Tibial artery (tissue), 4 donors: ENCODE data around the gene ITGAV.

Source experiments
- DNase-seq, 2 donors: peaks; one replicate each; pipeline ENCODE4 v3.0.0-alpha.2; 2019
- H3K27ac ChIP-seq, 2 donors: fragments of 200-600 bp; sonication (generic) in 1 of 2; 1 replicate in 1 of 2; 2 replicates in 1 of 2; pipeline ENCODE4 v1.5.1; 2018 to 2019; ENCODE audit warnings: mild to moderate bottlenecking in 1 of 2
- H3K27me3 ChIP-seq, 2 donors: fragments of 200-600 bp; sonication (generic) in 1 of 2; one replicate each; pipeline versions ENCODE4 v1.5.1 to v1.6.0; 2016 to 2019
- H3K36me3 ChIP-seq, 3 donors: fragments of 200-600 bp; sonication (generic) in 2 of 3; one replicate each; pipeline ENCODE4 v1.5.1; 2016 to 2019; ENCODE audit warnings: mild to moderate bottlenecking in 2 of 3
- H3K4me1 ChIP-seq, 4 donors: fragments of 200-600 bp; sonication (generic) in 2 of 4; 1 replicate in 3 of 4; 2 replicates in 1 of 4; pipeline ENCODE4 v1.5.1; 2016 to 2019
- H3K4me3 ChIP-seq, 2 donors: fragments of 200-600 bp; sonication (generic) in 1 of 2; 1 replicate in 1 of 2; 2 replicates in 1 of 2; pipeline ENCODE4 v1.5.1; 2018 to 2019; ENCODE audit warnings: mild to moderate bottlenecking in 2 of 2
- H3K9me3 ChIP-seq, 3 donors: fragments of 200-600 bp; sonication (generic) in 1 of 3; one replicate each; pipeline ENCODE4 v1.5.1; 2016 to 2019
- CTCF ChIP-seq, 2 experiments: fragments of 200-600 bp in 1 of 2; fragments of 450-650 bp in 1 of 2; IDR thresholded peaks; one replicate each; pipeline ENCODE4 v1.5.1; 2017 to 2019; ENCODE audit warnings: antibody characterized with exemption in 2 of 2, mild to moderate bottlenecking in 1 of 2, moderate library complexity in 1 of 2
- intact Hi-C: fragments of 100-400 bp; cut with DNase I; formaldehyde crosslinking; loops from one replicate; pipeline ENCODE4 v1.15.0; 2023; ENCODE audit warnings: low total_unique reads

The ITGAV gene

GRCh38 chr2:186607660-186608324 lies 17.9 kb downstream of the ITGAV start:
- Histone ChIP-seq H3K36me3 (peaks cover 0 to 4% (median 2%) of the 10 kb centered on the region in 3 donors), H3K27ac (no peak overlapping the region), H3K9me3 (no peaks in the 10 kb centered on the region), H3K27me3 (no peaks in the 10 kb centered on the region), H3K4me3 (no peak overlapping the region), H3K4me1 (peaks cover 0 to 59% (median 5%) of the 10 kb centered on the region in 4 donors)
- TF ChIP-seq CTCF (IDR thresholded peaks at IDR 0.05) = no peak
- no peak for DNase-seq
- intact Hi-C loops = no loop called here

- Histone ChIP-seq H3K4me1 (peaks cover 0 to 47% (median 3%) of the 10 kb centered on the region in 4 donors), H3K9me3 (no peaks in the 10 kb centered on the region), H3K27me3 (no peaks in the 10 kb centered on the region), H3K27ac (no peak overlapping the region), H3K4me3 (no peak overlapping the region), H3K36me3 (no peaks in the 10 kb centered on the region)
- no peak for TF ChIP-seq CTCF (IDR thresholded peaks at IDR 0.05)
- DNase-seq = no peak
- intact Hi-C loops = no loop called here
Measured at GRCh38 chr2:186610785-186611184, 20.9 kb downstream of the ITGAV start.

- TF ChIP-seq CTCF (IDR thresholded peaks at IDR 0.05) = no peak
- Histone ChIP-seq H3K4me1 (peaks cover 0 to 47% (median 3%) of the 10 kb centered on the region in 4 donors), H3K27ac (no peak overlapping the region), H3K4me3 (no peak overlapping the region), H3K9me3 (no peaks in the 10 kb centered on the region), H3K36me3 (no peaks in the 10 kb centered on the region), H3K27me3 (no peaks in the 10 kb centered on the region)
- intact Hi-C loops = no loop called here
- DNase-seq = no peak
Measured at GRCh38 chr2:186611526-186611925, 21.7 kb downstream of the ITGAV start.

- no peaks in the 10 kb centered on the region for H3K9me3 ChIP-seq
- H3K4me1 ChIP-seq = peaks cover 0 to 43% (median 3%) of the 10 kb centered on the region in 4 donors
- no peak overlapping the region for H3K27ac ChIP-seq
- H3K27me3 ChIP-seq = no peaks in the 10 kb centered on the region
- H3K4me3 ChIP-seq = no peak overlapping the region
- H3K36me3 ChIP-seq = no peaks in the 10 kb centered on the region
- TF ChIP-seq CTCF (IDR thresholded peaks at IDR 0.05) = no peak
- intact Hi-C loops = no loop called here
- DNase-seq = no peak
Measured at GRCh38 chr2:186612026-186612425, 22.2 kb downstream of the ITGAV start.

GRCh38 chr2:186612555-186613440 lies 22.9 kb downstream of the ITGAV start:
- Histone ChIP-seq H3K4me3 (no peak overlapping the region), H3K27me3 (no peaks in the 10 kb centered on the region), H3K36me3 (no peaks in the 10 kb centered on the region), H3K27ac (no peak overlapping the region), H3K9me3 (no peaks in the 10 kb centered on the region), H3K4me1 (peaks cover 0 to 43% (median 3%) of the 10 kb centered on the region in 4 donors)
- TF ChIP-seq CTCF (IDR thresholded peaks at IDR 0.05) = no peak
- DNase-seq = no peak
- intact Hi-C loops = no loop called here
